K562 (cell line): Measurements from ENCODE around the gene KMT5B. TPM values are rescaled to one million over a fixed set of nuclear protein-coding genes. Genes with fewer than 3 reads are reported as not detected.

Experiments used
- CEBPG ChIP-seq, 3 experiments: fragments of 200-800 bp in 1 of 3; sonication (Bioruptor generic) in 1 of 3; sonication (generic) in 1 of 3; formaldehyde crosslinking in 1 of 3; IDR thresholded peaks in 2 of 3; conservative IDR thresholded peaks in 1 of 3; 2 replicates each; pipeline versions ENCODE4 v1.6.1 to v1.8.0; 2016 to 2022; ENCODE audit warnings: missing compliant biosample characterization in 2 of 3, missing genetic modification characterization in 2 of 3, mild to moderate bottlenecking in 1 of 3, missing genetic modification reagents in 1 of 3
- CXXC5 ChIP-seq: fragments of 250-450 bp; sonication (Bioruptor Pico); IDR thresholded peaks from 2 replicates; pipeline ENCODE4 v1.8.0; 2022; ENCODE audit warnings: inconsistent platforms, mild to moderate bottlenecking, moderate library complexity
- FOXK2 ChIP-seq, 2 experiments: fragments of 450-650 bp; IDR thresholded peaks in 1 of 2; conservative IDR thresholded peaks in 1 of 2; 2 replicates each; pipeline ENCODE4 v1.6.1; 2016; ENCODE audit warnings: low read depth in 2 of 2, mild to moderate bottlenecking in 1 of 2
- HDAC2 ChIP-seq: fragments of 450-650 bp; IDR thresholded peaks from 2 replicates; pipeline ENCODE4 v1.6.1; 2016; ENCODE audit warnings: mild to moderate bottlenecking
- JUNB ChIP-seq: fragments of 450-650 bp; formaldehyde crosslinking; conservative IDR thresholded peaks from 2 replicates; pipeline ENCODE4 v1.4.0; 2020; ENCODE audit warnings: mild to moderate bottlenecking
- KDM4B ChIP-seq, 2 experiments: fragments of 450-650 bp in 1 of 2; sonication (generic) in 1 of 2; IDR thresholded peaks; 2 replicates each; pipeline ENCODE4 v1.6.1; 2016 to 2017; ENCODE audit warnings: borderline replicate concordance in 2 of 2, antibody characterized with exemption in 1 of 2, low read depth in 1 of 2, mild to moderate bottlenecking in 1 of 2
- LCOR ChIP-seq: sonication (generic); formaldehyde crosslinking; IDR thresholded peaks from 2 replicates; pipeline ENCODE4 v1.8.0; 2022; ENCODE audit warnings: mild to moderate bottlenecking, missing genetic modification reagents
- SMARCA4 ChIP-seq: fragments of 450-650 bp; IDR thresholded peaks from 2 replicates; pipeline ENCODE4 v1.6.1; 2016
- SPI1 ChIP-seq: IDR thresholded peaks from 2 replicates; pipeline ENCODE4 v1.6.1; 2011; ENCODE audit warnings: low read depth, low read length, control low read depth, borderline replicate concordance
- ZBTB33 ChIP-seq: sonication (generic); formaldehyde crosslinking; IDR thresholded peaks from 2 replicates; pipeline ENCODE4 v1.8.1; 2023; ENCODE audit warnings: mild to moderate bottlenecking, missing genetic modification reagents
- ZNF766 ChIP-seq: fragments of 200-800 bp; sonication (Bioruptor generic); conservative IDR thresholded peaks from 2 replicates; pipeline ENCODE4 v1.6.1; 2016; ENCODE audit warnings: missing genetic modification characterization, missing compliant biosample characterization
- polyA plus RNA-seq, 8 experiments: library from polyadenylated mRNA; depleted of rRNA in 4 of 8; stranded (reverse) in 5 of 8; unstranded in 3 of 8; fragments of >200 nt; fragmentation: Nextera tagmentation in 2 of 8; fragmentation: Illumina TruSeq in 1 of 8; extraction: Ambion mirVana in 2 of 8; extraction: Trizol in 1 of 8; gene quantifications; 2 replicates each; pipeline versions ENCODE4 v1.2.1 to v1.2.3, GENCODE V29; 2011 to 2014; ENCODE audit warnings: inconsistent platforms in 1 of 8, missing spikeins in 1 of 8
- total RNA-seq, 7 experiments: library from RNA; depleted of rRNA in 6 of 7; stranded (reverse); fragments of >200 nt in 6 of 7; fragmentation: Illumina TruSeq in 2 of 7; extraction: Trizol in 2 of 7; gene quantifications; 2 replicates each; pipeline versions ENCODE4 v1.2.1 to v1.2.3, GENCODE V29; 2011 to 2021; ENCODE audit warnings: low replicate concordance in 1 of 7
- TF ChIP-seq, protein P1 (sequence below), 2 experiments: fragments of 450-650 bp; formaldehyde crosslinking in 1 of 2; IDR thresholded peaks; 2 replicates each; pipeline versions ENCODE4 v1.4.0 to v1.6.1; 2014 to 2020; ENCODE audit warnings: mild to moderate bottlenecking in 2 of 2, borderline replicate concordance in 1 of 2, low read depth in 1 of 2
- TF ChIP-seq, protein P2 (sequence below), 2 experiments: fragments of 450-650 bp in 1 of 2; sonication (generic) in 1 of 2; formaldehyde crosslinking in 1 of 2; IDR thresholded peaks in 1 of 2; conservative IDR thresholded peaks in 1 of 2; 2 replicates each; pipeline versions ENCODE4 v1.6.1 to v1.8.1; 2016 to 2023; ENCODE audit warnings: mild to moderate bottlenecking in 2 of 2, moderate library complexity in 2 of 2, inconsistent platforms in 1 of 2, missing genetic modification reagents in 1 of 2

Gene KMT5B
- total and polyA plus RNA-seq, 9 of the 15 experiments (the other 6 are each of a cell fraction or from before 2014, with no cell fraction given) = 7.3 to 27.3 (median 20.9) TPM

GRCh38 chr11:68150037-68150436 is 63.1 kb downstream of the KMT5B start (continued):
- TF ChIP-seq CEBPG (CRISPR knock-in tag; IDR thresholded peaks at IDR 0.05) (peak; percentile 61), CEBPG (tag; conservative IDR thresholded peaks at IDR 0.05 in 1 of 2, IDR thresholded peaks at IDR 0.05 in 1 of 2) (peak; percentile 33 to 51; a peak in 3 of 4 replicates), KDM4B (IDR thresholded peaks at IDR 0.05; ENCODE audit: borderline replicate concordance in 2 of 2, low read depth in 1 of 2) (no peak), LCOR (CRISPR knock-in tag) (no peak), JUNB (no peak), CXXC5 (0 out of 2 replicates have a peak, but pooled peaks have one; percentile 14), FOXK2 (conservative IDR thresholded peaks at IDR 0.05 in 1 of 2, IDR thresholded peaks at IDR 0.05 in 1 of 2; ENCODE audit: low read depth in 2 of 2) (no peak), ZBTB33 (CRISPR knock-in tag) (0 out of 2 replicates have a peak, but pooled peaks have one; percentile 35), HDAC2 (peak; percentile 65; the same call in 1 of the 2 replicates), SPI1 (peak; percentile 49; the same call in 1 of the 2 replicates), SMARCA4 (peak; percentile 56), ZNF766 (CRISPR knock-in tag) (peak; percentile 95)
- TF ChIP-seq, protein P1, sequence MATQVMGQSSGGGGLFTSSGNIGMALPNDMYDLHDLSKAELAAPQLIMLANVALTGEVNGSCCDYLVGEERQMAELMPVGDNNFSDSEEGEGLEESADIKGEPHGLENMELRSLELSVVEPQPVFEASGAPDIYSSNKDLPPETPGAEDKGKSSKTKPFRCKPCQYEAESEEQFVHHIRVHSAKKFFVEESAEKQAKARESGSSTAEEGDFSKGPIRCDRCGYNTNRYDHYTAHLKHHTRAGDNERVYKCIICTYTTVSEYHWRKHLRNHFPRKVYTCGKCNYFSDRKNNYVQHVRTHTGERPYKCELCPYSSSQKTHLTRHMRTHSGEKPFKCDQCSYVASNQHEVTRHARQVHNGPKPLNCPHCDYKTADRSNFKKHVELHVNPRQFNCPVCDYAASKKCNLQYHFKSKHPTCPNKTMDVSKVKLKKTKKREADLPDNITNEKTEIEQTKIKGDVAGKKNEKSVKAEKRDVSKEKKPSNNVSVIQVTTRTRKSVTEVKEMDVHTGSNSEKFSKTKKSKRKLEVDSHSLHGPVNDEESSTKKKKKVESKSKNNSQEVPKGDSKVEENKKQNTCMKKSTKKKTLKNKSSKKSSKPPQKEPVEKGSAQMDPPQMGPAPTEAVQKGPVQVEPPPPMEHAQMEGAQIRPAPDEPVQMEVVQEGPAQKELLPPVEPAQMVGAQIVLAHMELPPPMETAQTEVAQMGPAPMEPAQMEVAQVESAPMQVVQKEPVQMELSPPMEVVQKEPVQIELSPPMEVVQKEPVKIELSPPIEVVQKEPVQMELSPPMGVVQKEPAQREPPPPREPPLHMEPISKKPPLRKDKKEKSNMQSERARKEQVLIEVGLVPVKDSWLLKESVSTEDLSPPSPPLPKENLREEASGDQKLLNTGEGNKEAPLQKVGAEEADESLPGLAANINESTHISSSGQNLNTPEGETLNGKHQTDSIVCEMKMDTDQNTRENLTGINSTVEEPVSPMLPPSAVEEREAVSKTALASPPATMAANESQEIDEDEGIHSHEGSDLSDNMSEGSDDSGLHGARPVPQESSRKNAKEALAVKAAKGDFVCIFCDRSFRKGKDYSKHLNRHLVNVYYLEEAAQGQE (IDR thresholded peaks at IDR 0.05; ENCODE audit: borderline replicate concordance) = peak; percentile 5; the same call in 1 of the 2 replicates
- TF ChIP-seq, protein P1 (CRISPR knock-in tag; IDR thresholded peaks at IDR 0.05; ENCODE audit: low read depth) = no peak
- TF ChIP-seq, protein P2, sequence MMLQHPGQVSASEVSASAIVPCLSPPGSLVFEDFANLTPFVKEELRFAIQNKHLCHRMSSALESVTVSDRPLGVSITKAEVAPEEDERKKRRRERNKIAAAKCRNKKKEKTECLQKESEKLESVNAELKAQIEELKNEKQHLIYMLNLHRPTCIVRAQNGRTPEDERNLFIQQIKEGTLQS (IDR thresholded peaks at IDR 0.05) = peak; percentile 21; the same call in 1 of the 2 replicates
- TF ChIP-seq, protein P2 (CRISPR knock-in tag; conservative IDR thresholded peaks at IDR 0.05) = no peak
